ENCODE measurements around the gene MTMR12.
A peak's percentile ranks its signal among the peaks of the same experiment; 100 is the strongest.
"Not testable (repeated sequence)": the region's sequence is repeated elsewhere in the genome, so short reads cannot be mapped to it uniquely, and the experiment has no call there.

The MTMR12 gene

DNA sequence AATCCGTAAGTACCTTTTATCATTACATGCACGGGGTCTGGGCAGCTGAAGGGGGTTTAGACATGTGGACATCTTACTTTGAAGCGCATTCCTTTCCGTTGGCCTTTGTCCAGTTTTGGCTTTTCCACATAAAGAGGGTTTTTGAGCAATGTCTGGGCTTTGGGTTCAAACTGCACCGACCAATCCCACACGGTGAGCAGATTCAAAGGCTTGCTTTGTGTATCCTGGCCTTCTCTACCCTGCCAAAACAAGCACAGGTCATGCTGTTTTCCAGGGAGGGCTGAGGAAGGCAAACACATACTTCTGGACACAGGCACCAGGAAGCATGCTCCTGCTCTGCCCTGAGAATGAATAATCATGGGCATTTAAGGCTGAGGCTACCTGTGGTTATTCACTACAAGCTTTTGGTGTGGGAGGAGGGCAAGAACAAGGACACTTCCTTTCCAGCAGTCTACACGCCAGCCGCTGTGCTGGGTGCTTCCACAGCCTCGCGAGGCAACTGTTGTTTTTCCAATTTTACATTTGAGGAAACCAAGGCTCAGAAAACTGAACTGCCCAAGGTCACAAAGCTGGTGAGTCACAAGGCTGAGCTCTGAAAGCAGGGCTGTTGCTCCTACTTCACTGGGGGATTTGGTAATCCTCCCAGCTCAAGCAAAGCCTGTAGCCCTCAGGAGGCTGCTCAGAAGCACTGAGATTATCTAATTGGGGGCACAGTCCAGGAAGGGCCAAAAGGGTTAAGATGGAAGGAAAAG, 78.9 kb downstream of the MTMR12 start:
- no peak for DNase-seq (ENCODE audit: low read depth in 2 of 2)

DNA sequence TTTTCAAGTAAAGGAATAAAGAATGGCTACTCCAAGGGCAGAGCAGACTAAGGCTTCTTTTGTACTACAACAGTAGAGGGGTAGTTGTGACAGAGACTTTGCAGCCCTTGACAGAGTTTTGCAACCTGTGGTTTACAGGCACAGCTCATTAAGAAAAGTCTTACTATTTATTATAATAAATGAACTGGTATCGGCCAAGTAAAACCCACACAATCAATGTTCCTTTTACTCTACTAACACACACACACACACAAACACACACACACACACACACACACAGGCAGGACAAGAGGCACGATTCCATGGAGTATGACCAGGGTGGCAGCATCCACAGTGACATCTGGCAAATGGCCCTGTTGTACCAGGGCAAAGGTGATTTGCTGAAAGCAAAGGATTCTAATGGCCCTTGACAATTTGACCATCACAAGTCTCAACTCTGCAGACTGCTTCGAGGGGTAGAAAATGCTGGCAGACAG, 79.5 kb downstream of the MTMR12 start:
- no peak for DNase-seq (ENCODE audit: low read depth in 2 of 2)

DNA sequence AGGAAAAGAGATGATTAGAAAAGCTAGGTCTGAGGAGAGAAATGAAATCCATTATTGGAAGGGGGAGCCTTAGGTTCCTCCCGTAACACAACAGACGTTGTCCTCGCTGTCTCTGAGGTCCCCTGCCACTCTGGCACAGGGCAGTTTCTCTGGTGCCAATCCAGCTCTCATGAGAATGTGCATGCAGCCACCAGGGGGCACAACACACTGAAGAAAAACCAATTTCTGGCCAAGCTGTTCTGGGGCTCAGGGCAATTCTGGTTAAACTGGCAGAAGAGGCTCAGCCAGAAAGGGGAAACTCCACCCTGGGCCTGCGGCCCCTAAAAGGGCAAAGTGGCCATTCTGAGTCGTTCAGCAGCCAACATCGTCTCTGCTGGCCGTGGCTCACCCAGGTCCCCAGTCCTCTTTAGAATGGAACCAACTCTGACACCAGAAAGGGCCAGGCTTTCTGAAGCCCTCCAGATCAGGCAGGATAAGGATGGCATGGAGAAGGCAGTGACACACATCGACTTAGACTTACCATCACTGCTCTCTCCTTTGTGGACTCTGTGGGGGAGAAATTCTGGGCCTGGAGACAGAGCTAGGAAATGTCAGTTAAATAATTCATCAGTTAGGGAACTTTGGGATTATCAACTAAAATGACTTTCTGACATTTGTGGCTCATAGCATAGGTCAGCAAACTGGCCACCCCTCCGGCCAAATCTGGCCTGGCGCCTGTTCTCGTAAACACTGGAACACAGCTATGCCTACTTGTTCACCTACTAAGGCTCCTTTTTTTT, 80.1 kb downstream of the MTMR12 start:
- DNase-seq (ENCODE audit: low read depth in 2 of 2) = peak; percentile 41 to 62

DNA sequence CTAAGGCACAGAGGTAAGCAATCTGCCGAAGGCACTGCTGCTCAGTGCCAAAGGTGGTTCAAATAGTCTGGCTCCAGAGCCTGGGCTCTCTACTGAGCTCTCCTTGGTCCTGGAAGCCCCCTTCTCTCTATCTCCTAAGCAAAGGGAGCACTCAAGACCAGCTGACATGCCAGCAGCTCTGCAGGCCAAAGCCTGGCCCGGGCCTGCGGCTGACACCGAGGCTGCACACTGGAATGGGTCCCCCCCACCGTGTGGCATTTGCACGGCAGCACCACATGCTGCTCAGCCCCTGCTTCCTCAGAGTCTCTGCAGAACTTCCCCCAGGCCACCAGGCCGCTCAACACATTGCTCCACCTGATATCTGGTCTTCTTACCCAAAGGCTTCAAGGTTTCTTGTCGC, 80.8 kb downstream of the MTMR12 start:
- DNase-seq (ENCODE audit: low read depth in 2 of 2) = no peak

DNA sequence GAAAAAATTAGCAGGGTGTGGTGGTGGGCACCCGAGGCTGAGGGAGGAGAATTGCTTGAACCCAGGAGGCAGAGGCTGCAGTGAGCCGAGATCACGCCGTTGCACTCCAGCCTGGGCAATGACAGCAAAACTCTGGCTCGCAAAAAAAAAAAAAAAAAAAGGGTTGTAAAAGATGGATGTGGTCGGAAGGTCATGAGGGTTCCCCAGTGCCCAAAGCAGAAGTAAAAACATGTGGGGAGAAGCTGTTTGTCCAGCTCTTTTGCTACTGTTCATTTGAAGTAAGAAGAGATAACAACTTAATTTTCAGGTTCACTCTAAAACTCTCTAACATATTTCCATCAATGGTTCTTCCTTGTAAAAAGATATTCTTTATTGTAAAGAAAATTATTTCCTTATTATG, 81.5 kb downstream of the MTMR12 start:
- no peak for DNase-seq (ENCODE audit: low read depth in 2 of 2)

GRCh38 chr5:32230356-32231099, 82.2 kb downstream of the MTMR12 start:
- no peak for DNase-seq (ENCODE audit: low read depth in 2 of 2)

DNA sequence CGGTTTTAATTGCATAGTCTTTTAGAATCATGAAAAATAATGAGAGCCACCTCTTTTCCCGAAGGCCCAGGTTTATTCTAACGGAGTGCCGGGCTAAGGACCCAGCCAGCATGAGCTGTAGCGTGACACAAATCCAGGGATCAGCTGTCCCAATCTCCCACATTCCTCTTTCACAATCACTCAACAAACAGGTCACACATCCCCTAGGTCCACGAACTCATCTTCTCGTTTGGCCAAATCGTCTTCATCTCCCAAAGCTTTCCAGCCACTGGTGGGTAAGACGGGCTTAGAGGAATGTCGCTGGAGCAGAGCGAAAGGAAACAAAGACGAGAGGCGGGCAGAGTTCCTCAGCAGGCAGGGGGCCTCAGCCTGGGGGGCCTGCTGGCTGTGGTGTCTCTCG, 83.2 kb downstream of the MTMR12 start:
- no peak for DNase-seq (ENCODE audit: low read depth in 2 of 2)

- DNase-seq (ENCODE audit: low read depth in 2 of 2) = no peak
These were observed 83.9 kb downstream of the MTMR12 start for GRCh38 chr5:32228816-32229215.

GRCh38 chr5:32225445-32225844, 87.3 kb downstream of the MTMR12 start:
- no peak for DNase-seq (ENCODE audit: low read depth in 2 of 2)

DNA sequence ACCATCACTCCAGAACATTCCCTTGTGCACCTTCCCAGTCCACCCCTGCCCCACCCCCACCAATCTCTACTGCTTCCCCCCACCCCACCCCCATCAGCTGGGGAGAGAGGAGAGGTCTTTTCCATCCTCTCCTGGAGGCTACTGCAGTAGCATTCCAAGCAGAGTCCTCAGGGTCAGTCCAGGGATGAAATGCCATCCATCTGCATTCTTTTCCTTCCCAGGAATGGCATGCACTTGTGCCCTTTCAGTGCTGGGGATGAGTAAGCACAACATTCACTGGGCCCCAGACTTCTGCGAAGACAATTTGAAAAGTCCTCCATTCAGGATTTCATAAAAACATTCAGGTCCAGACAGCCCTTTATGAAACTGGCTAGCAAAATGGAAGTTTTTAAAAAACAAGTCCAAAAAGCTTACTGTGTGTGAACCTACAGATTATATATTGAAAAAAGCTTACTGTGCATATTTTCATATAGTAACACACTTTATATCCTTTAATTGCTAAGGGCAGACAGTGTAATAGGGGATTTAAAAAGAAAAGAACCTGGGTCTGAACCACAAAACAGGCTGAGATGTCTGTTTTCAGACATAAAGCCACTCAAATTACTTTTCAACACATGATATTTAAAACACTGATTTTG, 88.6 kb downstream of the MTMR12 start:
- no peak for DNase-seq (ENCODE audit: low read depth in 2 of 2)

- no peak for DNase-seq (ENCODE audit: low read depth in 2 of 2)
These were observed 89.8 kb downstream of the MTMR12 start for GRCh38 chr5:32222723-32223470.

GRCh38 chr5:32217886-32218396, 94.8 kb downstream of the MTMR12 start:
- no peak for DNase-seq (ENCODE audit: low read depth in 2 of 2)

- not testable (repeated sequence) for DNase-seq (ENCODE audit: low read depth in 2 of 2)
These were observed 98.4 kb downstream of the MTMR12 start for GRCh38 chr5:32214344-32214743.

- no peak for DNase-seq (ENCODE audit: low read depth in 2 of 2)
These were observed 102.6 kb downstream of the MTMR12 start for GRCh38 chr5:32210151-32210550.

- not testable (repeated sequence) for DNase-seq (ENCODE audit: low read depth in 2 of 2)
These were observed 103.9 kb downstream of the MTMR12 start for GRCh38 chr5:32208837-32209236.

GRCh38 chr5:32207355-32207634, 105.4 kb downstream of the MTMR12 start:
- DNase-seq (ENCODE audit: low read depth in 2 of 2) = no peak

- no peak for DNase-seq (ENCODE audit: low read depth in 2 of 2)
These were observed 106.0 kb downstream of the MTMR12 start for GRCh38 chr5:32206509-32207354.

DNA sequence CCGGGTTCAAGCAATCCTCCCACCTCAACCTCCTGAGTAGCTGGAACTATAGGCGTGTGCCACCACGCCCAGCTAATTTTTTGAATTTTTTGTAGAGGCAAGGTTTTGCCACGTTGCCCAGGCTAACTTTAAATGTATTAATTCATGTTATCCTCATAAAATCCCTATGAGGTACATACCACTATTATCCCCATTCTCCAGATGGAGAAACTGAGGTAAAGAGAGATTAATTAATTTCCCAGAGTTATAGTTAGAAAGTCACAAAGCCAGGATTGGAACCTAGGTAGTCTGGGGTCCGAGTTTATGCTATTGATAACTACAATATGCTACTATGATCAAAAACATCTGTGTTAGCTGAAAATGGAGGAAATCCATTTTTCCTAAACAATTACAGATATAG, 106.7 kb downstream of the MTMR12 start:
- no peak for DNase-seq (ENCODE audit: low read depth in 2 of 2)

DNA sequence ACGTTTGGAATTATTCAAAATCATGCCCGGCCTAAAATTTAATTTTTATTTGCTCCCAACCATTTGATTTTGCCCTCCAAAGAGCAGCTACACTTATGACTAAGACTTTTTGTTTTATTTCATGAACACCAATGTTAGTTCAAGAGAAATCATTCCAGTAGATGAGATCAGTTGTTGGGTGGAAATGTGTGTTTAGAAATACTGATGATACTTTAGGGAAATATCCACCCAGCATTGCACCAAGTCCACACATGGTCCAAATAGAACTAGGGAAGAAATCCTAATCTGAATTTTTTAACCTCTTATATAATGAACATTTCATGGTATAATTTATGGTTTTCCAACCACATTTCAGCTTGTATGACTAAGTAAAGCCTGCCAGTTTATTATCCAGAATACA, 110.3 kb downstream of the MTMR12 start:
- no peak for DNase-seq (ENCODE audit: low read depth in 2 of 2)

- no peak for DNase-seq (ENCODE audit: low read depth in 2 of 2)
These were observed 111.5 kb downstream of the MTMR12 start for GRCh38 chr5:32201122-32201753.
